Endothelial cell of umbilical vein (primary cell): ENCODE measurements around the gene CYTH2. TPM values are rescaled to one million over a fixed set of nuclear protein-coding genes. Genes with fewer than 3 reads are reported as not detected.

Source experiments
- BruUV-seq: library from RNA; stranded (reverse); fragments of 400-500 nt; replicated peaks from 2 replicates; lab custom pipeline; 2021; lab: Mats Ljungman, UMichigan
- CTCF ChIA-PET: fragments of 300-600, 350-600 bp; sonication (Branson Sonifier 250); formaldehyde crosslinking; loops from one replicate; lab custom pipeline; 2021; ENCODE audit warnings: antibody characterized with exemption, inconsistent platforms; lab: Charles Lee
- POLR2A ChIA-PET: fragments of 300-600, 350-600 bp; sonication (Branson Sonifier 250); formaldehyde crosslinking; loops from one replicate; lab custom pipeline; 2021; ENCODE audit warnings: antibody characterized with exemption, inconsistent platforms; lab: Charles Lee
- DNase-seq: peaks from one replicate; pipeline ENCODE4 v3.0.0-alpha.2; 2011; ENCODE audit warnings: low read depth, low spot score
- FAIRE-seq: peaks from 2 replicates; lab custom pipeline; 2011; peaks lifted over from hg19 to GRCh38; lab: Jason Lieb, UNC
- H2AFZ ChIP-seq: 2 replicates; pipeline ENCODE4 v1.6.0; 2012; ENCODE audit warnings: low read depth, low read length, control low read depth, inconsistent platforms
- H3K27ac ChIP-seq: 2 replicates; pipeline ENCODE4 v1.5.1; 2011; ENCODE audit warnings: low read depth, mild to moderate bottlenecking, control low read depth, low read length, moderate library complexity; ENCODE audit not compliant: insufficient read depth
- H3K27me3 ChIP-seq, 2 experiments: 2 replicates each; pipeline versions ENCODE4 v1.6.0 to v1.6.1; 2011; ENCODE audit warnings: low read length in 2 of 2, mixed read lengths in 1 of 2; ENCODE audit not compliant: control insufficient read depth in 2 of 2, insufficient read depth in 2 of 2
- H3K36me3 ChIP-seq, 2 experiments: 2 replicates in 1 of 2; 3 replicates in 1 of 2; pipeline ENCODE4 v1.5.1; 2011; ENCODE audit warnings: low read length in 2 of 2, mild to moderate bottlenecking in 1 of 2, moderate library complexity in 1 of 2; ENCODE audit not compliant: control insufficient read depth in 2 of 2, insufficient read depth in 2 of 2; ENCODE audit errors: extremely low read depth in 1 of 2
- H3K4me1 ChIP-seq: 3 replicates; pipeline ENCODE4 v1.5.1; 2011; ENCODE audit warnings: mild to moderate bottlenecking, low read length; ENCODE audit not compliant: control insufficient read depth, insufficient read depth; ENCODE audit errors: extremely low read depth
- H3K4me2 ChIP-seq: 2 replicates; pipeline ENCODE4 v1.6.1; 2011; ENCODE audit warnings: low read length, control low read depth, mixed read lengths; ENCODE audit not compliant: insufficient read depth
- H3K4me3 ChIP-seq, 3 experiments: fragments of 200-600 bp in 1 of 3; sonication (generic), shearing (Covaris generic) in 1 of 3; replicated peaks in 1 of 3; 2 replicates each; pipeline ENCODE4 v1.5.1; 2011 to 2016; ENCODE audit warnings: control low read depth in 3 of 3, low read length in 3 of 3, mild to moderate bottlenecking in 2 of 3, inconsistent platforms in 1 of 3, low read depth in 1 of 3, moderate library complexity in 1 of 3; ENCODE audit not compliant: insufficient read depth in 1 of 3
- H3K79me2 ChIP-seq: 2 replicates; pipeline ENCODE4 v1.6.0; 2012; ENCODE audit warnings: low read length, inconsistent platforms; ENCODE audit not compliant: control insufficient read depth, insufficient read depth
- H3K9ac ChIP-seq: replicated peaks from 2 replicates; pipeline ENCODE3; 2011; ENCODE audit warnings: low read length, control low read depth; ENCODE audit not compliant: insufficient read depth; ENCODE audit errors: extremely low read depth
- H3K9me1 ChIP-seq: replicated peaks from 3 replicates; pipeline ENCODE4 v1.6.0; 2011; ENCODE audit warnings: mild to moderate bottlenecking, low read length; ENCODE audit not compliant: control insufficient read depth, insufficient read depth; ENCODE audit errors: extremely low read depth
- H3K9me3 ChIP-seq: replicated peaks from 2 replicates; pipeline ENCODE4 v1.5.1; 2012; ENCODE audit warnings: low read length, inconsistent platforms; ENCODE audit not compliant: control insufficient read depth, insufficient read depth
- H4K20me1 ChIP-seq: replicated peaks from 2 replicates; pipeline ENCODE3; 2011; ENCODE audit warnings: mild to moderate bottlenecking, low read length; ENCODE audit not compliant: control insufficient read depth, insufficient read depth; ENCODE audit errors: extremely low read depth
- EZH2 ChIP-seq: IDR thresholded peaks from 2 replicates; pipeline ENCODE4 v1.6.1; 2012; ENCODE audit warnings: borderline replicate concordance, low read depth, mild to moderate bottlenecking, moderate library complexity, low read length, inconsistent platforms; ENCODE audit not compliant: severe bottlenecking
- JUN ChIP-seq: IDR thresholded peaks from 2 replicates; pipeline ENCODE4 v1.6.1; 2011; ENCODE audit warnings: borderline replicate concordance, low read depth; ENCODE audit not compliant: insufficient read length, insufficient read depth
- POLR2A ChIP-seq: IDR thresholded peaks from 2 replicates; pipeline ENCODE4 v1.6.1; 2012; ENCODE audit warnings: low read depth, mild to moderate bottlenecking, control low read depth, low read length
- POLR2AphosphoS5 ChIP-seq: IDR thresholded peaks from 2 replicates; pipeline ENCODE4 v1.6.1; 2012; ENCODE audit warnings: low read depth, mild to moderate bottlenecking, control low read depth, low read length, moderate library complexity; ENCODE audit not compliant: insufficient read depth
- dilution Hi-C: fragments of 300-500 bp; cut with MboI; formaldehyde crosslinking; loops from one replicate; pipeline ENCODE4 v1.15.0; 2019; ENCODE audit warnings: low sequenced_read_pairs; ENCODE audit not compliant: extremely low pct_ligation_motif_present
- intact Hi-C: fragments of 100-400 bp; cut with micrococcal nuclease; formaldehyde crosslinking; loops from one replicate; pipeline ENCODE4 v1.10.0; 2022
- polyA plus RNA-seq, 4 experiments: library from polyadenylated mRNA; depleted of rRNA in 3 of 4; stranded (reverse) in 3 of 4; unstranded in 1 of 4; fragments of >200 nt; gene quantifications; 2 replicates each; pipeline versions ENCODE4 v1.2.1 to v1.2.3, GENCODE V29; 2011 to 2012; ENCODE audit warnings: missing spikeins in 1 of 4
- total RNA-seq: library from RNA; stranded (reverse); gene quantifications from 2 replicates; pipeline ENCODE4 v1.2.3, GENCODE V29; 2021

The CYTH2 gene
- total and polyA plus RNA-seq, 2 donors (not counting 3 experiments of a cell fraction or from before 2014, with no cell fraction given) = 98.4 to 119 TPM

DNA sequence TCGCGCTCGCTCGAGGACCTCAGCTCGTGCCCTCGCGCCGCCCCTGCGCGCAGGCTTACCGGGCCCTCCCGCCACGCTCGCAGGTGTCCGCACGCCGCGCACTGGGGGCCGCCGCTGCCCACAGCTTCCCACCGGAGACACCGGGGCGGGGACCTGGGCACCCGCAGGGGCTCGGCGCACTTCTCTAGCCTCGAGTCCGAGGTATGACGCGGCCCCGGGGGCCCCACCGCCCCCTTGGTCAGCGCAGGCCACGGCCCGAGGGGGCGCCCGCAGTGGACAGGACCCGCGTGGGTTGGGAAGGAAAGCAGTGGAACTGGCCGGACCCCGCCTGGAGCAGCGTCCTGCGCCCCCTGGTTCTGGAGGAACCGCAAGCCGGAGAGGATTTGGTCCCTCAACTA is 25.4 kb upstream of the CYTH2 start:
- Histone ChIP-seq H3K79me2 (peaks cover 10% of the 10 kb centered on the region), H3K4me3 (no peak overlapping the region), H3K27ac (no peak overlapping the region), H3K4me1 (peaks cover 17% of the 10 kb centered on the region), H3K9me3 (no peaks in the 10 kb centered on the region), H3K9ac (no peak overlapping the region), H3K9me1 (no peaks in the 10 kb centered on the region), H3K4me2 (no peak overlapping the region), H3K36me3 (peaks cover 0 to 5% of the 10 kb centered on the region in 2 experiments), H2AFZ (no peak overlapping the region), H4K20me1 (no peaks in the 10 kb centered on the region), H3K27me3 (peaks cover 7 to 19% of the 10 kb centered on the region in 2 experiments)
- BruUV-seq = no TSS peak
- DNase-seq (no peak), FAIRE-seq (no peak)
- peak; percentile 78 for TF ChIP-seq EZH2
- no peak for TF ChIP-seq POLR2A
- TF ChIP-seq POLR2AphosphoS5 = no peak
- intact Hi-C loops = loop anchor here (2.0 kb wide), 2 partner anchors 25 to 45 kb away; partner anchors contain the start of gene CYTH2
- CTCF ChIA-PET = interaction anchor here (0.6 to 1.5 kb wide), 3 partner anchors 52 to 1147 kb away, joined by 3 to 5 read pairs (median 3); partner anchors contain the start of gene KDELR1
- POLR2A ChIA-PET = no interaction called here
- dilution Hi-C loops = no loop called here

DNA sequence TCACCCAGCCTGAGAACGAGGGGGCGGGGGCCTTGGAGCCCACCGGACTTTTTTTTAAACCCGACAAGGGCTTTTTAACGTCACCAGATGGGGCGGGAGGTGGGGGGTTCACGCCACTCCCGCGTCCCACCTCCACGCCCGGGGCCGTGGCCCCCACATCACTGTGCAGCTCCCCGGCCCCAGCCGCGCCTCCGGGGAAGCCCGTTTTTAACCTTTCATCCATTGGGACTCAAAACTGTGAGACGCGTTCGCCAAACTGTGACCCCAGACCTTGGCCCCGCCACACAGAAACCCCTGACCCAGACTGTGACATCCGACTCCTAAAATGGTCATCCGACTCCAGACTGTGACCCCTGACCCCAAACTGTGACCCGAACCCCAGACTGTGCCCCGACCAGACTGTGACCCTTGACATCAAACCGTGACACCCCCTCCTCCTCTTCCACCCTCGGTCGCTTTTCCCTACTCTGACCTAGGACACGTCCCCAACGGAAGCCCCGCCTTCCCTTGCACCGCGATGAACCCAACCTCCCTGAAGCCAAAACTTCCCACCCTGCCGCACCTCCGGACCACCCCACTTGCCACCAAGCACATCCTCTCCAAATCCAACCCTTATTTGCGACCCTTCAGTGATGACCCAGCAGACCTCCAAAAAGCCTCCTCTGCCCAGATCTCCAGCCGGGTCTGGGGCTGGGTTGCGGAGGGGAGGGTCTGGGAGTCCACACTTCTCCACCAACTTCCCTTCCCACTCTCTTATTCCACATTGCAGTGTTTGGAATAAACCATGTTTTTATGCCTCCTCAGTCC is 24.8 kb upstream of the CYTH2 start:
- dilution Hi-C loops = no loop called here
- no peak for DNase-seq
- CTCF ChIA-PET = interaction anchor here (0.7 to 2.4 kb wide), 14 partner anchors 30 to 145 kb away, joined by 3 to 52 read pairs (median 5); partner anchors contain the start of genes KDELR1, SYNGR4 and TMEM143

More for the DNA sequence above, 24.8 kb upstream of the CYTH2 start:
- Histone ChIP-seq H3K9me3 (no peaks in the 10 kb centered on the region), H3K9ac (no peak overlapping the region), H3K27ac (no peak overlapping the region), H3K4me1 (peaks cover 17% of the 10 kb centered on the region), H3K9me1 (no peaks in the 10 kb centered on the region), H4K20me1 (no peaks in the 10 kb centered on the region), H3K79me2 (peaks cover 10% of the 10 kb centered on the region), H3K4me3 (peak overlapping the region; percentile 6 to 86 (median 17)), H3K27me3 (peaks cover 7 to 19% of the 10 kb centered on the region in 2 experiments), H3K36me3 (peaks cover 0 to 8% of the 10 kb centered on the region in 2 experiments), H2AFZ (peak overlapping the region; percentile 33), H3K4me2 (peak overlapping the region; percentile 57)
- FAIRE-seq = peak; percentile 31
- TF ChIP-seq POLR2AphosphoS5 = no peak
- no peak for TF ChIP-seq JUN
- BruUV-seq = no TSS peak
- POLR2A ChIA-PET = interaction anchor here (1.0 kb wide), 1 partner anchor 25 kb away, joined by 3 read pairs; no protein-coding TSS in a partner anchor
- intact Hi-C loops = loop anchor here (2.0 kb wide), 2 partner anchors 24 to 46 kb away; partner anchors contain the start of gene CYTH2
